A549 (cell line): ENCODE results near the gene P2RX3.

Source experiments
- BHLHE40 ChIP-seq: IDR thresholded peaks from 2 replicates; pipeline ENCODE4 v1.6.1; 2012; ENCODE audit warnings: low read depth, low read length, inconsistent platforms
- CEBPB ChIP-seq, 2 experiments: fragments of >200 bp in 1 of 2; sonication (Bioruptor Twin) in 1 of 2; formaldehyde crosslinking in 1 of 2; IDR thresholded peaks; 2 replicates each; pipeline ENCODE4 v1.6.1; 2012 to 2016
- ELK1 ChIP-seq: fragments of 150-350 bp; IDR thresholded peaks from 2 replicates; pipeline ENCODE4 v1.6.1; 2014; ENCODE audit warnings: low read depth, mild to moderate bottlenecking, low read length
- MAFK ChIP-seq: fragments of 450-650 bp; IDR thresholded peaks from 2 replicates; pipeline ENCODE4 v1.6.1; 2014; ENCODE audit not compliant: partially characterized antibody
- MAZ ChIP-seq: fragments of 150-350 bp; IDR thresholded peaks from 2 replicates; pipeline ENCODE4 v1.6.1; 2014; ENCODE audit warnings: antibody characterized with exemption, low read depth, low read length, borderline replicate concordance
- NR3C1 ChIP-seq: fragments of >200 bp; sonication (Bioruptor Twin); formaldehyde crosslinking; IDR thresholded peaks from 3 replicates; pipeline ENCODE4 v1.6.1; 2017
- RAD21 ChIP-seq, 2 experiments: fragments of >200 bp in 1 of 2; sonication (Bioruptor Twin) in 1 of 2; formaldehyde crosslinking in 1 of 2; IDR thresholded peaks in 1 of 2; conservative IDR thresholded peaks in 1 of 2; 2 replicates in 1 of 2; 3 replicates in 1 of 2; pipeline ENCODE4 v1.6.1; 2012 to 2018; ENCODE audit warnings: inconsistent platforms in 1 of 2
- RNF2 ChIP-seq: fragments of 200-600 bp; sonication (generic); IDR thresholded peaks from 2 replicates; pipeline ENCODE4 v1.6.1; 2016; ENCODE audit warnings: low read depth, mild to moderate bottlenecking, antibody characterized with exemption, moderate library complexity, borderline replicate concordance
- SMC3 ChIP-seq: fragments of >200 bp; sonication (Bioruptor Twin); formaldehyde crosslinking; IDR thresholded peaks from 3 replicates; pipeline ENCODE4 v1.6.1; 2018; ENCODE audit warnings: inconsistent platforms
- USF2 ChIP-seq: fragments of 450-650 bp; IDR thresholded peaks from 2 replicates; pipeline ENCODE4 v1.6.1; 2014; ENCODE audit warnings: antibody characterized with exemption
- TF ChIP-seq, protein P1 (sequence below): fragments of >200 bp; sonication (Bioruptor Twin); formaldehyde crosslinking; IDR thresholded peaks from 3 replicates; pipeline ENCODE4 v1.5.1; 2016
- TF ChIP-seq, protein P2 (sequence below): fragments of >200 bp; sonication (Bioruptor Twin); formaldehyde crosslinking; IDR thresholded peaks from 3 replicates; pipeline ENCODE4 v1.6.1; 2016

DNA sequence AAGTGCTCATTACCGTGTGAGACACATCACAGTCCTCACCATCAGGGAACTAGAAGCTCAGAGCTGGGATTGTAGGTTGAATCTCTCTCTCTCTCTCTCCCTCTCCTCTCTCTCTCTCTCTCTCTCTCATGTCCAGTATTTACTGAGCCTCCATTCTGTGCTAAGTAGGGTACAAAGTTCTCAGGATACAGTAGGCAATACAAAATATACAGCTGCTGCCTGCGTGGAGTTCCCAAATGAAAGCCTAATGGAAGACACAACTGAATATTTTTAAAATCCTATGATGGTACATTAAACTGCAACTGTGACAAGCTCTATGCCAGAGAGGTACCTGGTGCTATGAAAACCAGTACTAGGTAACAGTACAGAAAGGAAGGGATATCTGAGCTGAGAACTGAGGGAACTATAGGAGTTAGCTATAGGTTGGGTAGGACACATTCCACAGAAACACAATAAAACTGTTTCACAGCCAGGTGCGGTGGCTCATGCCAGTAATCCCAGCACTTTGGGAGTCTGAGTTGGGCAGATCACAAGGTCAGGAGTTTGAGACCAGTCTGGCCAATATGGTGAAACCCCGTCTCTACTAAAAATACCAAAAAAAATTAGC, 61.9 kb downstream of the P2RX3 start:
- TF ChIP-seq MAFK = no peak
- TF ChIP-seq, protein P1, sequence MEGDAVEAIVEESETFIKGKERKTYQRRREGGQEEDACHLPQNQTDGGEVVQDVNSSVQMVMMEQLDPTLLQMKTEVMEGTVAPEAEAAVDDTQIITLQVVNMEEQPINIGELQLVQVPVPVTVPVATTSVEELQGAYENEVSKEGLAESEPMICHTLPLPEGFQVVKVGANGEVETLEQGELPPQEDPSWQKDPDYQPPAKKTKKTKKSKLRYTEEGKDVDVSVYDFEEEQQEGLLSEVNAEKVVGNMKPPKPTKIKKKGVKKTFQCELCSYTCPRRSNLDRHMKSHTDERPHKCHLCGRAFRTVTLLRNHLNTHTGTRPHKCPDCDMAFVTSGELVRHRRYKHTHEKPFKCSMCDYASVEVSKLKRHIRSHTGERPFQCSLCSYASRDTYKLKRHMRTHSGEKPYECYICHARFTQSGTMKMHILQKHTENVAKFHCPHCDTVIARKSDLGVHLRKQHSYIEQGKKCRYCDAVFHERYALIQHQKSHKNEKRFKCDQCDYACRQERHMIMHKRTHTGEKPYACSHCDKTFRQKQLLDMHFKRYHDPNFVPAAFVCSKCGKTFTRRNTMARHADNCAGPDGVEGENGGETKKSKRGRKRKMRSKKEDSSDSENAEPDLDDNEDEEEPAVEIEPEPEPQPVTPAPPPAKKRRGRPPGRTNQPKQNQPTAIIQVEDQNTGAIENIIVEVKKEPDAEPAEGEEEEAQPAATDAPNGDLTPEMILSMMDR = no peak
- TF ChIP-seq MAZ = no peak
- TF ChIP-seq BHLHE40 = no peak
- no peak for TF ChIP-seq RNF2
- TF ChIP-seq NR3C1 = no peak
- TF ChIP-seq, protein P2, sequence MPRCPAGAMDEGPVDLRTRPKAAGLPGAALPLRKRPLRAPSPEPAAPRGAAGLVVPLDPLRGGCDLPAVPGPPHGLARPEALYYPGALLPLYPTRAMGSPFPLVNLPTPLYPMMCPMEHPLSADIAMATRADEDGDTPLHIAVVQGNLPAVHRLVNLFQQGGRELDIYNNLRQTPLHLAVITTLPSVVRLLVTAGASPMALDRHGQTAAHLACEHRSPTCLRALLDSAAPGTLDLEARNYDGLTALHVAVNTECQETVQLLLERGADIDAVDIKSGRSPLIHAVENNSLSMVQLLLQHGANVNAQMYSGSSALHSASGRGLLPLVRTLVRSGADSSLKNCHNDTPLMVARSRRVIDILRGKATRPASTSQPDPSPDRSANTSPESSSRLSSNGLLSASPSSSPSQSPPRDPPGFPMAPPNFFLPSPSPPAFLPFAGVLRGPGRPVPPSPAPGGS = no peak
- TF ChIP-seq ELK1 = no peak
- no peak for TF ChIP-seq USF2
- no peak for TF ChIP-seq RAD21 (conservative IDR thresholded peaks at IDR 0.05 in 1 of 2, IDR thresholded peaks at IDR 0.05 in 1 of 2)
- TF ChIP-seq CEBPB (IDR thresholded peaks at IDR 0.05) = no peak
- TF ChIP-seq SMC3 = no peak
